HL-60 (cell line): ENCODE data around the gene TRPC4AP.

Experiments
- DNase-seq, 2 experiments: peaks; one replicate each; pipeline ENCODE4 v3.0.0-alpha.2; 2010 to 2020; ENCODE audit warnings: low read depth in 1 of 2, low spot score in 1 of 2
- H3K27ac ChIP-seq: fragments of 250-450 bp; sonication (Bioruptor Pico); replicated peaks from 2 replicates; pipeline ENCODE4 v1.5.1; 2020; ENCODE audit warnings: mild to moderate bottlenecking, moderate library complexity
- H3K27me3 ChIP-seq: fragments of 250-450 bp; sonication (Bioruptor Pico); 2 replicates; pipeline ENCODE4 v1.5.1; 2021; ENCODE audit warnings: mild to moderate bottlenecking, moderate library complexity; ENCODE audit not compliant: insufficient read depth, poor library complexity, severe bottlenecking
- H3K4me3 ChIP-seq: replicated peaks from 2 replicates; pipeline ENCODE4 v1.5.1; 2011; ENCODE audit warnings: mild to moderate bottlenecking, control low read depth, low read length; ENCODE audit not compliant: insufficient read depth
- CTCF ChIP-seq: IDR thresholded peaks from one replicate; pipeline ENCODE4 v1.5.1; 2011; ENCODE audit warnings: low read length, control low read depth, inconsistent platforms; ENCODE audit not compliant: insufficient read depth
- GABPA ChIP-seq: IDR thresholded peaks from 2 replicates; pipeline ENCODE4 v1.6.1; 2012; ENCODE audit warnings: low read depth
- POLR2AphosphoS5 ChIP-seq: IDR thresholded peaks from 2 replicates; pipeline ENCODE4 v1.6.1; 2012; ENCODE audit warnings: low read depth
- REST ChIP-seq: IDR thresholded peaks from 2 replicates; pipeline ENCODE4 v1.6.1; 2012; ENCODE audit warnings: low read depth; ENCODE audit not compliant: insufficient replicate concordance
- SPI1 ChIP-seq: IDR thresholded peaks from 2 replicates; pipeline ENCODE4 v1.6.1; 2012; ENCODE audit warnings: low read depth, mild to moderate bottlenecking, borderline replicate concordance

The TRPC4AP gene

DNA sequence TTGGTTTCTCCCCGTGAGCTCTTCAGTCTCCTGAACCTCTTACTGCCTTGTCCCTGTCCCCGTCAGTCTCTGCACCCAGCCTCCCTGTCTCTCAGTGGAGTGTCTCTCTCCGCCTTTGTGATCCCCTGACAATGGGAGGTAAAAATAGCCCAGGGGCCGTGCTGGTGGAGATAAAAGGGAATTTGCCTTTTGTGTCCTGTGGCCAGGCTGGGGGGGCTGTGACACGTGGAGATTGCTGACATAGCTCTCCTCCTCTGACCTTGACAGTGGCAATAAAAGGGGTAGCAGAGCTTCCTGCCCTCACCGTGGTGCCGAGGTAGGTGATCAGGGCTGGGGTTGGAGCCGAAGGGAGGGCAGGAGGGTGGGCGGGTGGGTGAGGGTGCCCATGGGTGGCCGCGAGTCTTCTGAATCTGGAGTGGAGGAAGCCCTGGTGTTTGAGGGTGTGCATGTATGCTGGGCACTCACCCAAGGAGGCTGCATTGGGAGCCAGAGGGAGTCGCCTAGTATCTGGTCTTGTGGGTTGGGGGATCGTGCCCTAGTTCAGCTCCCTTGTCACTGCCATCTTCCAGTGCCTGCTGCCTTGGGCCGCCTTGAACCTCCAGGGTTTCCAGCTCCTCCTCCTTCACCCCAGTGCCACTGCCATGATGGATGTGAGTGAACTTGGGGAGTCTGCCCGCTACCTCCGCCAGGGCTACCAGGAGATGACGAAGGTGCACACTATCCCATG lies 115.1 kb downstream of the TRPC4AP start:
- Histone ChIP-seq H3K27ac (no peak overlapping the region), H3K4me3 (no peak overlapping the region), H3K27me3 (no peaks in the 10 kb centered on the region)
- no peak for DNase-seq
- TF ChIP-seq GABPA (no peak), REST (no peak), CTCF (no peak), SPI1 (no peak), POLR2AphosphoS5 (no peak)

DNA sequence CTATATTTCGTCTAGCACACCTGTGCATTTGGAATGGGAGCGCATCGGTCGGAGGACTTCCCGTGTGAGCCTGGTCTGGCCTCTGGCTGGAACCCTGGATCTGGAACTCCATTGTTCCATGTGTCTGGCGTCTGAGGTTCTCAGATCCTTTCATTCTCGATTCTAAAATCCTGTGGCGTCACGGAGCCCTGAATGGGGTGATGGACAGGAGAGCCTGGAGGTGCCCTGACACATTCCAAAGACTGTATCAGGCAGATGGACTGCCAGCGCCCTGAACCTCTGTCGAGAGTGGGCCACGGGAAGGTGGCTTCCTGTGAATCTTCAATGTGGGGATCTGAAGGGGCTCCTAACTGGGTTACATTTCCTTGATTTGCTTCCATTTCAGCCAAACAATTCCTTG lies 116.3 kb downstream of the TRPC4AP start:
- Histone ChIP-seq H3K27me3 (no peaks in the 10 kb centered on the region), H3K4me3 (no peak overlapping the region), H3K27ac (no peak overlapping the region)
- no peak for TF ChIP-seq GABPA
- no peak for TF ChIP-seq POLR2AphosphoS5
- no peak for TF ChIP-seq CTCF
- no peak for TF ChIP-seq SPI1
- no peak for TF ChIP-seq REST
- no peak for DNase-seq

GRCh38 chr20:34974246-34974645 lies 118.4 kb downstream of the TRPC4AP start:
- no peak for DNase-seq
- Histone ChIP-seq H3K4me3 (no peak overlapping the region), H3K27ac (no peak overlapping the region), H3K27me3 (no peaks in the 10 kb centered on the region)
- no peak for TF ChIP-seq REST
- no peak for TF ChIP-seq SPI1
- TF ChIP-seq CTCF, result no peak
